ENCODE results near the gene FAM20C.
A peak's percentile ranks its signal among the peaks of the same experiment; 100 is the strongest.

Gene FAM20C

DNA sequence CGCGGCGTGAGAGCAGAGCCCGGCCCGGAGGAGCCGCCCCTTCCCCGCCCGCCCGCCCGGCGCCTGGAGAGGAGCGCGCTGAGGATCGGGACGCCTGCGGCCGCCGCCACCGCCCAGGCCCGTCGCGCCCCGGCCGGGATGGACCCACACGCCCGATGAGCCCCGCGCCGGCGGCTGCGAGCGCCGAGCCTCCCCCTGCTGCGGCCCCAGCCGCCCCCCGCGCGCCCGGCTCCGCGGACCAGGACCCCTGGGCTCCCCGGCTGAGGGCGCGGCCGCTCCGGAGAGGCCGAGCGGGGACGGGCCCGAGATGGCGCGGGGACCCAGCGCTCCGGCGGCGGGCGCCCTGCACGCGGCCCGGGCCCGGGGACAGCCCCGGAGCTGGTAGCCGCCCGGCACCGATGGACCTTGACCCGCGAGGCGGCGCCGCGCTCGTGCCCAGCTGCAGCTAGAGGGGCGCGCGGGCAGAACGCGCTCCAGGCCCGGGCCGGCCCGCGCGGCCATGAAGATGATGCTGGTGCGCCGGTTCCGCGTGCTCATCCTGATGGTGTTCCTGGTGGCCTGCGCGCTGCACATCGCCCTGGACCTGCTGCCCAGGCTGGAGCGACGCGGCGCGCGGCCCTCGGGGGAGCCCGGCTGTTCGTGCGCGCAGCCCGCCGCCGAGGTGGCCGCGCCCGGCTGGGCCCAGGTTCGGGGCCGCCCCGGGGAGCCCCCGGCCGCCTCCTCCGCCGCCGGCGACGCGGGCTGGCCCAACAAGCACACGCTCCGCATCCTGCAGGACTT lies 520 bp downstream of the FAM20C start:
- Histone ChIP-seq H2BK120ac (ENCODE audit: low read depth, low read length) (no peak overlapping the region), H3K9me3 (ENCODE audit: control insufficient read depth, low read length) (no peaks in the 10 kb centered on the region), H2BK12ac (ENCODE audit: low read length in 2 of 2) (peak overlapping the region in 1 of 2 experiments; percentile 50), H2BK5ac (ENCODE audit: low read depth, low read length, poor library complexity, severe bottlenecking) (no peak overlapping the region), H3K9ac (ENCODE audit: low read length) (peak overlapping the region; percentile 92), H3K4me1 (ENCODE audit: control insufficient read depth, insufficient read depth, low read depth, low read length) (peaks cover 41% of the 10 kb centered on the region), H3K27me3 (ENCODE audit: control insufficient read depth in 1 of 2, insufficient read depth in 1 of 2, low read length in 2 of 2) (peaks cover 5 to 8% of the 10 kb centered on the region in 2 experiments), H3K4ac (ENCODE audit: low read depth in 1 of 2, low read length in 2 of 2) (peak overlapping the region in 1 of 2 experiments; percentile 24), H3K18ac (ENCODE audit: low read depth in 1 of 2, low read length in 2 of 2) (peak overlapping the region in 1 of 2 experiments; percentile 97), H3K4me3 (ENCODE audit: insufficient read depth in 1 of 2, low read depth in 1 of 2, low read length in 2 of 2) (peak overlapping the region; percentile 73 to 98), H3K23ac (ENCODE audit: low read length in 2 of 2) (no peak overlapping the region), H2AK5ac (ENCODE audit: low read length, severe bottlenecking) (no peak overlapping the region), H2AFZ (ENCODE audit: low read depth, low read length) (no peak overlapping the region), H2BK15ac (ENCODE audit: low read depth, poor library complexity, severe bottlenecking) (no peak overlapping the region), H3K27ac (ENCODE audit: low read length, poor library complexity, severe bottlenecking) (no peak overlapping the region), H3K4me2 (ENCODE audit: low read length, poor library complexity, severe bottlenecking) (peak overlapping the region; percentile 89), H3K14ac (ENCODE audit: low read length in 2 of 2) (peak overlapping the region in 1 of 2 experiments; percentile 45), H4K8ac (ENCODE audit: low read length) (no peak overlapping the region), H3K36me3 (ENCODE audit: control insufficient read depth in 1 of 2, insufficient read depth in 2 of 2, low read depth in 1 of 2, low read length in 2 of 2) (peaks cover 29 to 44% of the 10 kb centered on the region in 2 experiments), H3K79me1 (replicated peaks; ENCODE audit: low read length, poor library complexity, severe bottlenecking) (peaks cover 28% of the 10 kb centered on the region), H4K91ac (ENCODE audit: low read length) (no peak overlapping the region)
- 0% methylated on average over 62 of the region's 119 CpGs for WGBS
- DNase-seq: peak; percentile 31

DNA sequence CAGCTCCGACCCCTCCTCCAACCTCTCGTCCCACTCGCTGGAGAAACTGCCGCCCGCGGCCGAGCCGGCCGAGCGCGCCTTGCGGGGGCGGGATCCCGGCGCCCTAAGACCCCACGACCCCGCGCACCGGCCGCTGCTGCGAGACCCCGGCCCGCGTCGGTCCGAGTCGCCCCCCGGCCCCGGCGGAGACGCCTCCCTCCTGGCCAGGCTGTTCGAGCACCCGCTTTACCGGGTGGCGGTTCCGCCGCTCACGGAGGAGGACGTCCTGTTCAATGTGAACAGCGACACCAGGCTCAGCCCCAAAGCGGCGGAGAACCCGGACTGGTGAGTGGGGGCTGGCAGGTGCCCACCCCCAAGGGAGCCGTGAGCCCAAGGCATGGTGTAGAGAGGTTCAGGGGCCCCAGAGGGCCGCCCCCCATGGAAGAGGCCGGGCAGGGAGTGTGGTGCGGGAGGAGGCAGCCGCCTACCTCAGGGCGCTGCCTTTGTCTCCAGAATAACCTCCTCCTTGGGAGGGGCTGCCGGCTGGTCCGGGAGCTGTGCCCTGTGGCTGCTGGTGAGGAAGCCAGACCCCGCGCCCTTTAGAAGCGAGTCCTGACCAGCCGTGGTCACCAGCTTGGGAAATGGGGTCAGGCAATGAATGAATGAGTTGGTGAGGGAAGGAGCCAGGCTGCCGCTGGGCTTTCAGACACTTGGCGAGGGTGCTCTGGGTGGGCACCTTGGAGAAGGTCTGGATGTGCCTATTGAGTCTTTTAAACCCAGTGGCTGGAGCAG lies 1.3 kb downstream of the FAM20C start:
- H3K4me3 ChIP-seq (ENCODE audit: insufficient read depth in 1 of 2, low read depth in 1 of 2, low read length in 2 of 2): peak overlapping the region; percentile 73 to 98
- H3K23ac ChIP-seq (ENCODE audit: low read length in 2 of 2): peak overlapping the region in 1 of 2 experiments; percentile 34
- no peak overlapping the region for H4K91ac ChIP-seq (ENCODE audit: low read length)
- peak overlapping the region; percentile 89 for H3K4me2 ChIP-seq (ENCODE audit: low read length, poor library complexity, severe bottlenecking)
- H2AK5ac ChIP-seq (ENCODE audit: low read length, severe bottlenecking): no peak overlapping the region
- H4K8ac ChIP-seq (ENCODE audit: low read length): no peak overlapping the region
- no peak overlapping the region for H3K27ac ChIP-seq (ENCODE audit: low read length, poor library complexity, severe bottlenecking)
- peak overlapping the region in 1 of 2 experiments; percentile 16 for H3K14ac ChIP-seq (ENCODE audit: low read length in 2 of 2)
- no peak overlapping the region for H2BK12ac ChIP-seq (ENCODE audit: low read length in 2 of 2)
- H2BK15ac ChIP-seq (ENCODE audit: low read depth, poor library complexity, severe bottlenecking): peak overlapping the region; percentile 20
- H3K18ac ChIP-seq (ENCODE audit: low read depth in 1 of 2, low read length in 2 of 2): peak overlapping the region in 1 of 2 experiments; percentile 97
- H2BK120ac ChIP-seq (ENCODE audit: low read depth, low read length): no peak overlapping the region
- peaks cover 39% of the 10 kb centered on the region for H3K4me1 ChIP-seq (ENCODE audit: control insufficient read depth, insufficient read depth, low read depth, low read length)
- peak overlapping the region; percentile 92 for H3K9ac ChIP-seq (ENCODE audit: low read length)
- no peak overlapping the region for H2AFZ ChIP-seq (ENCODE audit: low read depth, low read length)
- no peaks in the 10 kb centered on the region for H3K9me3 ChIP-seq (ENCODE audit: control insufficient read depth, low read length)
- peaks cover 29% of the 10 kb centered on the region for H3K79me1 ChIP-seq (replicated peaks; ENCODE audit: low read length, poor library complexity, severe bottlenecking)
- H3K27me3 ChIP-seq (ENCODE audit: control insufficient read depth in 1 of 2, insufficient read depth in 1 of 2, low read length in 2 of 2): peaks cover 0 to 8% of the 10 kb centered on the region in 2 experiments
- no peak overlapping the region for H2BK5ac ChIP-seq (ENCODE audit: low read depth, low read length, poor library complexity, severe bottlenecking)
- DNase-seq: peak; percentile 8
- H3K36me3 ChIP-seq (ENCODE audit: control insufficient read depth in 1 of 2, insufficient read depth in 2 of 2, low read depth in 1 of 2, low read length in 2 of 2): peaks cover 35 to 52% of the 10 kb centered on the region in 2 experiments
- H3K4ac ChIP-seq (ENCODE audit: low read depth in 1 of 2, low read length in 2 of 2): peak overlapping the region in 1 of 2 experiments; percentile 12
- WGBS: 3% methylated on average over 57 of the region's 57 CpGs

DNA sequence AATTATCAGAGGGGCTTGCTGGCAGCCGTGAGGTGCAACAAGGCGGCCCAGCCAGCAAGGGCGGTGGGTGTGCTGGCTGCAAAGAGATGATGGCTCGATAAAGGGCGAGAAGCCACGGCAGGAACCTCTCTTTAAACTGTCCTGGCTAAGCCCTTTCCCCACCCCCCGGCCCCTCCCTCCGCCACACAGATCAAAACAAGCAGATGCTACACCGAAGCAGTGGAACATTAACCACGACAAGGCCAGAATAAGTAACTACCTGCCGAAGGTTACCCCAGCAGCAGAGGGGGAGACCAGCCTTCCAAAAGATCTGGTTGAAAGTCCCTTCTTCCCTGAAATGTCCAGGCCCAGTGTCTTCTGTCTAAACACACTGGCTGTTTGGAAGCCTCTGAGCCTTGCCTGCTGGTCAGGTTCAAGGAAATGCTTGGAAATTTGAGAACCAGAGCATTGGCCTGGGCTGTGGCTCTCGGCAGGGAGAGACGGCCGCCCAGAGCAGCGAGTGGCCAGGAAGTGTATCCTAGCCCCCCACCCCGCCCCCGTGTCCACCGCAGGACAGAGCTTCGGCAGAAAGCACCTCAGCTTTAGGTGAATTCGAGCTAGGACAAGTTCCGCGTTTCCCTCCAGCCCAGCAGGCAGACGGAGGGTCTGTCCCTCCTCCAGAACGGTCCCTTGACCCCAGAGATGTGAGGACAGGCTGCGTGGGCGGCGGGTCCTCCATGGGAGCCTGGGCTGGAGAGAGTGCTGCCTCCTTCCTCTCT lies 2.1 kb downstream of the FAM20C start:
- H3K9ac ChIP-seq (ENCODE audit: low read length): peak overlapping the region; percentile 92
- peak overlapping the region in 1 of 2 experiments; percentile 12 for H3K4ac ChIP-seq (ENCODE audit: low read depth in 1 of 2, low read length in 2 of 2)
- peak overlapping the region; percentile 73 to 98 for H3K4me3 ChIP-seq (ENCODE audit: insufficient read depth in 1 of 2, low read depth in 1 of 2, low read length in 2 of 2)
- H2BK12ac ChIP-seq (ENCODE audit: low read length in 2 of 2): no peak overlapping the region
- H3K79me1 ChIP-seq (replicated peaks; ENCODE audit: low read length, poor library complexity, severe bottlenecking): peaks cover 34% of the 10 kb centered on the region
- no peak overlapping the region for H3K27ac ChIP-seq (ENCODE audit: low read length, poor library complexity, severe bottlenecking)
- H3K18ac ChIP-seq (ENCODE audit: low read depth in 1 of 2, low read length in 2 of 2): no peak overlapping the region
- H2BK5ac ChIP-seq (ENCODE audit: low read depth, low read length, poor library complexity, severe bottlenecking): no peak overlapping the region
- no peak overlapping the region for H2AK5ac ChIP-seq (ENCODE audit: low read length, severe bottlenecking)
- peak; percentile 31 for DNase-seq
- H3K14ac ChIP-seq (ENCODE audit: low read length in 2 of 2): peak overlapping the region in 1 of 2 experiments; percentile 29
- peaks cover 39% of the 10 kb centered on the region for H3K4me1 ChIP-seq (ENCODE audit: control insufficient read depth, insufficient read depth, low read depth, low read length)
- peaks cover 43 to 59% of the 10 kb centered on the region in 2 experiments for H3K36me3 ChIP-seq (ENCODE audit: control insufficient read depth in 1 of 2, insufficient read depth in 2 of 2, low read depth in 1 of 2, low read length in 2 of 2)
- H4K91ac ChIP-seq (ENCODE audit: low read length): no peak overlapping the region
- 29% methylated on average over 25 of the region's 27 CpGs for WGBS
- H2BK120ac ChIP-seq (ENCODE audit: low read depth, low read length): no peak overlapping the region
- peak overlapping the region; percentile 89 for H3K4me2 ChIP-seq (ENCODE audit: low read length, poor library complexity, severe bottlenecking)
- H2BK15ac ChIP-seq (ENCODE audit: low read depth, poor library complexity, severe bottlenecking): peak overlapping the region; percentile 44
- no peak overlapping the region for H2AFZ ChIP-seq (ENCODE audit: low read depth, low read length)
- H3K27me3 ChIP-seq (ENCODE audit: control insufficient read depth in 1 of 2, insufficient read depth in 1 of 2, low read length in 2 of 2): peaks cover 0 to 8% of the 10 kb centered on the region in 2 experiments
- no peak overlapping the region for H4K8ac ChIP-seq (ENCODE audit: low read length)
- H3K23ac ChIP-seq (ENCODE audit: low read length in 2 of 2): no peak overlapping the region
- H3K9me3 ChIP-seq (ENCODE audit: control insufficient read depth, low read length): no peaks in the 10 kb centered on the region
